Activated T-helper 1 cell treated with anti-CD3 and anti-CD28 coated beads, Interleukin-2, amount 50 U/mL, for 16 hours (primary cell): ENCODE measurements around the gene SSR4.

Source experiments
- DNase-seq, 2 donors: peaks; one replicate each; pipeline ENCODE4 v3.0.0-alpha.2; 2020; ENCODE audit warnings: low read depth in 1 of 2, low spot score in 1 of 2

Gene SSR4

DNA sequence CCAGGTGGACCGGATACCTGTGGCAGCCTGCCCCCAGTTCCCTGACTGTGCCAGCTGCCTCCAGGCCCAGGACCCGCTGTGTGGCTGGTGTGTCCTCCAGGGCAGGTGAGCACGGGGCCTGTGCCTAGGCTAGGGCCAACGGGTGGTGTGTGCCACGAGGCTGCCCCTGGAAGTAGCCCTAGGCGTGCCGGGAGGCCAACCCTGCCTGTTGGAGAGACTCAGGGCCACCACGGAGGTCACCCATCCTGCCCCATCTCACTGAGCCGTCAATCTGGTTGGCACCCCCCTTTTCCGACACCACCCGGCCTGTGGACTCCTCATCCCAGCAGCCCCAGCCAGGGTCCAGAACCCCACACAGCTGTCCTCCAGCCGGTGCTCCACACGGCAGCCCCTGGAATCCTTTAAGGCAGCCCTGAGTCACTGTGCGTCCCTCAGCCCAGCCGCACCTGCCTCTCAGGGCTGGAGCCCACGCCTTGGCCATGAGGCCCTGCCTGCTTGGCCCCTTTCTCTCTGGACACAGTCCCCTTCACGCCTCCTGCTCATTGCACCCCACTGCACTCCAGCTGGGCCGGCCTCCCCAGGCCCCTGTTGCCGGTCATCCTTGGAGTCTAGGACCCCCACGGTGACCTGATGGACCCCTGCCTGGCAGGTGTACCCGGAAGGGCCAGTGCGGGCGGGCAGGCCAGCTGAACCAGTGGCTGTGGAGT, 25.2 kb upstream of the SSR4 start:
- no peak for DNase-seq

DNA sequence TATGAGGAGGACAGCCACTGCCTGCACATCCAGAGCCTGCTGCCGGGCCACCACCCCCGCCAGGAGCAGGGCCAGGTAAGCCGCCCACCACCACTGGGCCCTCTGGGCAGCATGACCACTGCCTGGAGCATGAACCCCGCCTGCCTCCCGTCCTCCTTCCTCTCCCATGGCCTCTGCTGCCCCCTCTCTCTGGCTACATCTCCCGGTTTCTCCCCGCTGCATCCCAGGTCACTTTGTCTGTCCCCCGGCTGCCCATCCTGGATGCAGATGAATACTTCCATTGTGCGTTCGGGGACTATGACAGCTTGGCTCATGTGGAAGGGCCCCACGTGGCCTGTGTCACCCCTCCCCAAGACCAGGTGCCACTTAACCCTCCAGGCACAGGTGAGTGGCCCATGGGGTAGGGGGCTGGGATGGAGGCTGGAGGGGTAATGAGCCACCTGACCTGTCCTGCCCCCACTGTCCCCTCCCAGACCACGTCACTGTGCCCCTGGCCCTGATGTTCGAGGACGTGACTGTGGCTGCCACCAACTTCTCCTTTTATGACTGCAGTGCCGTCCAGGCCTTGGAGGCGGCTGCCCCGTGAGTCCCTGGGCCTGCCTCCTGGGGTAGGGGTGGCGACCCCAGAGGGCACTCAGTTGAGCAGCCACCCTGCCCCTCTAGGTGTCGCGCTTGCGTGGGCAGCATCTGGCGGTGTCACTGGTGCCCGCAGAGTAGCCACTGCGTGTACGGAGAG, 24.4 kb upstream of the SSR4 start:
- DNase-seq, result no peak

DNA sequence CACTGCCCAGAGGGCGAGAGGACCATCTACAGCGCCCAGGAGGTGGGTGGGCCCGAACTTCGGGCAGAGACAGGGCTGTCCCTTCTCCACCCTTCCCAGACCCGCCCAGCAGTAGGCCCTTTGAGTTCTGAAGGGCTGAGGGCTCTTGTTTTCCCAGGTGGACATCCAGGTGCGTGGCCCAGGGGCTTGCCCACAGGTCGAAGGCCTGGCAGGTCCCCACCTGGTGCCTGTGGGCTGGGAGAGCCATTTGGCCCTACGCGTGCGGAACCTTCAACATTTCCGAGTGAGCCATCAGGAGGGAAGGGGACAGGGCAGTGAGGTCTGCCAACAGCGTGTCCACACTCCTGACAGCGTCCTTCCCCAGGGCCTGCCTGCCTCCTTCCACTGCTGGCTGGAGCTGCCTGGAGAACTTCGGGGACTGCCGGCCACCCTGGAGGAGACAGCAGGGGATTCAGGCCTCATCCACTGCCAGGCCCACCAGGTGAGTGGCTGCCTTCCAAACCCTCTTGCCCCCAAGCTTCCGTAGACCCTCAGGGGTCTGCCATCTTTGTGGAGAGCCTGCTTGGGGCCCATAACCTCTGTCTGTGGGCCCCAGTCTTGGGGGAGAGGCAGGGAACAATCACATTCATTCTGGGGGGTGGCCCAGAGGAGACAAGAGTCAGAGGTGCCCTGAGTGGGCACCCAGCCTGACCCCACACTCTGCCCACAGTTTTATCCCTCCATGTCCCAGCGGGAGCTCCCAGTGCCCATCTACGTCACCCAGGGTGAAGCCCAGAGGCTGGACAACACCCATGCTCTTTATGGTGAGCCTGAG, 23.7 kb upstream of the SSR4 start:
- no peak for DNase-seq

DNA sequence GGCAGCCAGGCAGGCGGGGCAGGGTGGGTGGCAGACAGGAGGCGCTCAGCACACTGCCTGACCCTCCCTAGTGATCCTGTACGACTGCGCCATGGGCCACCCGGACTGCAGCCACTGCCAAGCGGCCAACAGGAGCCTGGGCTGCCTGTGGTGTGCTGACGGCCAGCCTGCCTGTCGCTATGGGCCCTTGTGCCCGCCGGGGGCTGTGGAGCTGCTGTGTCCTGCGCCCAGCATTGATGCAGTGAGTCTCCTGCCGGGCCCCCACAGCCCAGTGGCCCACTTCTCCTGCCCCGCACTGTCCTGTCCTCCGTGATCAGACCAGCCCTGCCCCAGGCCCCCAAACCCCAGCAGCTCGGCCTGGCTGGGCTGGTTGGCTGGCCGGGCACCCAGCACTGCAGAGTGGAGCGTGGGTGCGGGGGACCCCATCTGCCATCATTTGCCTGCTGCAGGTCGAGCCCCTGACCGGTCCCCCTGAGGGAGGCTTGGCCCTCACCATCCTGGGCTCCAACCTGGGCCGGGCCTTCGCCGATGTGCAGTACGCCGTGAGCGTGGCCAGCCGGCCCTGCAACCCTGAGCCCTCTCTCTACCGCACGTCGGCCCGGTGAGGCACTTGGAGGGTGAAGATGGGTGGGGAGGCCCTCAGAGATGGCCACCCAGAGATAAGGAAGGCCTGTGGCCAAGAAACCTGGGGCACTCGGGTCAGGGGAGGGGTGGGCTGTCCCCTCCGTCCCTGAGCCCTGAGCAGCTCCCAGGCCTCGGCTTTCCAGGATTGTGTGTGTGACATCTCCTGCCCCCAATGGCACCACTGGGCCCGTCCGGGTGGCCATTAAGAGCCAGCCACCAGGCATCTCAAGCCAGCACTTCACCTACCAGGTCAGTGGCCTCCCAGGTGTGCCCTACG, 22.8 kb upstream of the SSR4 start:
- DNase-seq, result no peak

DNA sequence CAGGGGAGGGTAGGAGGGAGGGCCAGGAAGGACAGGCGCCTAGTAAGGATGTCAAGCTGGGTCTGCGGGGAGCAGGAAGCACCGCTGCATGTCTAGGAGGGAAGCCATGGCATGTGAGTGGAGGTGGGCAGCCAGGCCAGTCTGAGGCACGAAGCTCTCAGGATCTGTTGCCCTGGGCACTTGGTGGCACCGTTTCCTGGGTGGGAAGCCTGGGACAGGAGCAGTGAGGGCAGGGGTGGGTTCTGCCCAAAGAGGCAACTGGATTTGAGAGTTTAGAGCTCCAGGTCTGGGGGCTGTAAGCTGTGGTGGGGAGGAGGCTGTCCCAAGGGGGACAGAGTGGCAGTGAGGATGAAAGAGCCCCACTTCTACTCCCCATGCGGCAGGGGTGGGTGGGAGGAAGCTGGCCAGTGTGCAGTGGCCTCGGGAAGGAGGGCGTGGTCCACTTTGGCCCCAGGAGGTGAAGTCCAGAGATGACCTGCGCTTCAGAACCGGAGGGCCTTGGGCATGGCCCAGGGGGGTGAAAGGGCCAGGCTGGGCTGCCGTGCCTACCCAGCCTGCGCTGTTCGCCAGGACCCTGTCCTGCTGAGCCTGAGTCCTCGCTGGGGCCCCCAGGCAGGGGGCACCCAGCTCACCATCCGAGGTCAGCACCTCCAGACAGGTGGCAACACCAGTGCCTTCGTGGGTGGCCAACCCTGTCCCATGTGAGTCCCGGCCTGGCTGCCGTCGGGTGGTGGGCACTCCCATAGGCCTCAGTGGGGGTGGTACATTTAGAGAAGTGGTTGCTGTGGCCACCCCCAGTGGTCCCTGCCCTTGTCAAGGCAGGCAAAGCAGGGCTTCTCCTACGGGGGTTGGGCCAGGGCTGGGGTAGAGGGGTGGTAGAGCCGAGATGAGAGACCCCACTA, 21.9 kb upstream of the SSR4 start:
- DNase-seq, result no peak

DNA sequence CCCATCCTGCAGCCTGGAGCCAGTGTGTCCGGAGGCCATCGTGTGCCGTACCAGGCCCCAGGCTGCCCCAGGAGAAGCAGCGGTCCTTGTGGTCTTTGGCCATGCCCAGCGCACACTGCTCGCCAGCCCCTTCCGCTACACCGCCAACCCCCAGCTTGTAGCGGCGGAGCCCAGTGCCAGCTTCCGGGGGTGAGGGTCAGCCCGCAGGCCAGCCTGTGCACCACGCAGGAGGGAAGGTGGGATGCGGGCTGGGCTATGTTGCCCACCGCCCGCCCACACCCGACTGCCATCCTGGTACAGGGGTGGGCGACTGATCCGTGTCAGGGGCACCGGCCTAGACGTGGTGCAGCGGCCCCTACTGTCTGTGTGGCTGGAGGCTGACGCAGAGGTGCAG, 21.3 kb upstream of the SSR4 start:
- DNase-seq, result no peak

DNA sequence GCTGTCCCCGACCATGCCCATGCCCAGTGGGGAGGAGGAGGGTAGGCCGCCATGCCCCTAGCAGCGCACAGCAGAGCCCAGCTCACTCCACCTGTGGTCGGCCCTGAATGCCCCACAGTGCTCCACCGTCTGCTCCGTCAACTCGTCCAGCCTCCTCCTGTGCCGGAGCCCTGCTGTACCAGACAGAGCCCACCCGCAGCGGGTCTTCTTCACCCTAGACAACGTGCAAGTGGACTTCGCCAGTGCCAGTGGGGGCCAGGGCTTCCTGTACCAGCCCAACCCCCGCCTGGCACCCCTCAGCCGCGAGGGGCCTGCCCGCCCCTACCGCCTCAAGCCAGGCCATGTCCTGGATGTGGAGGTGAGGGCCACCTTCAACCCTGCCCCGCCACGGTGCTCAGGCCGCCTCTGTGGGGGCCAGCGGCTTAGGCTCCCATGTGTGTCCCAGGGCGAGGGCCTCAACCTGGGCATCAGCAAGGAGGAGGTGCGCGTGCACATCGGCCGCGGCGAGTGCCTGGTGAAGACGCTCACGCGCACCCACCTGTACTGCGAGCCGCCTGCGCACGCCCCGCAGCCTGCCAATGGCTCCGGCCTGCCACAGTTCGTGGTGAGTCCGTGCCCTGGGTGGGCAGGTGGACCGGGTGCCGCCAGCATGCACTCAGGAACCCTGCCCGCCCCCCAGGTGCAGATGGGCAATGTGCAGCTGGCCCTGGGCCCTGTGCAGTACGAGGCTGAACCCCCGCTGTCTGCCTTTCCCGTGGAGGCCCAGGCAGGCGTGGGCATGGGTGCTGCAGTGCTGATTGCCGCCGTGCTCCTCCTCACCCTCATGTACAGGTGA, 20.5 kb upstream of the SSR4 start:
- no peak for DNase-seq

DNA sequence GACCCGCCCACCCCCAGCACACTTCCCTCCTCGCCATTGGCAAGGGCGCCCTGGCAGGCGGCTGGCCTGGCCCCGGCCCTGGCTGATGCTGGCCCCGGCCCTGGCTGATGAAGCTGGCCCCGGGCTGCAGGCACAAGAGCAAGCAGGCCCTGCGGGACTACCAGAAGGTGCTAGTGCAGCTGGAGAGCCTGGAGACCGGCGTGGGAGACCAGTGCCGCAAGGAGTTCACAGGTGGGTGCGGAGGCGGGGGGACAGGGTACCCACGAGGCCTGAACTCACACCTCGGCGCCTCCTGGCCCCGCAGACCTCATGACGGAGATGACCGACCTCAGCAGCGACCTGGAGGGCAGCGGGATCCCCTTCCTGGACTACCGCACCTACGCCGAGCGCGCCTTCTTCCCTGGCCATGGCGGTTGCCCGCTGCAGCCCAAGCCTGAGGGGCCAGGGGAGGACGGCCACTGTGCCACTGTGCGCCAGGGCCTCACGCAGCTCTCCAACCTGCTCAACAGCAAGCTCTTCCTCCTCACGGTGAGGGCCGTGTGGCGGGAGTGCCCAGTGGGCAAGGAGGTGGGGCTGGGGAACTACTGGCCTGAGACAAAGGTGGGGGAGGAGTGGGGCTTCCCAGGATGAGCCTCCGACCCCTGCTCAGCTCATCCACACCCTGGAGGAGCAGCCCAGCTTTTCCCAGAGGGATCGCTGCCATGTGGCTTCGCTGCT, 19.7 kb upstream of the SSR4 start:
- no peak for DNase-seq

DNA sequence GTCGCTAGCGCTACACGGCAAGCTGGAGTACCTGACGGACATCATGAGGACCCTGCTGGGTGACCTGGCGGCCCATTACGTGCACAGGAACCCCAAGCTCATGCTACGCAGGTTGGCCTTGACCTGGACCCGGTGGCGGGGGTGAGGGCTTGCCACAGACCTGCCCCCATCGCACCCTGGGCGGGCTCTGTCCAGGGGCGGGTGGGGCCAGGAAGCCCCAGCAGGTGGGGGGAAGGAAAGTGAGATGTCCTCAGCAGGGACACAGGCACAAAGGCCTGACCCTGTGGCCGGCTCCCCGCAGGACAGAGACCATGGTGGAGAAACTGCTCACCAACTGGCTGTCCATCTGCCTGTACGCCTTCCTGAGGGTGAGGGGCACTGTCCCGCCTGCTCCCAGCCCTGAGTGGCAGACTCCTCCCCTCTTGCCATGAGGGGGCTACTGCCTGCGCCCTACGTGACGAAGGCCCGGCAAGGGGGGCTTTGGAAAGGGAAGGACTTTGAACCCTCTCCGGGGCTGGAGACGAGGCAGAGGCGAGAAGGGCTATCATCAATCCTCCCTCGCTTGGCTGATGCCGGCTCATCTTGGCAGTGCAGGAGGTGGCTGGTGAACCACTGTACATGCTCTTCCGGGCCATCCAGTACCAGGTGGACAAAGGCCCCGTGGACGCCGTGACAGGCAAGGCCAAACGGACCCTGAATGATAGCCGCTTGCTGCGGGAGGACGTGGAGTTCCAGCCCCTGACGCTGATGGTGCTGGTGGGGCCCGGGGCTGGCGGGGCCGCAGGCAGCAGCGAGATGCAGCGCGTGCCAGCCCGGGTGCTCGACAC, 19.0 kb upstream of the SSR4 start:
- DNase-seq, result no peak

DNA sequence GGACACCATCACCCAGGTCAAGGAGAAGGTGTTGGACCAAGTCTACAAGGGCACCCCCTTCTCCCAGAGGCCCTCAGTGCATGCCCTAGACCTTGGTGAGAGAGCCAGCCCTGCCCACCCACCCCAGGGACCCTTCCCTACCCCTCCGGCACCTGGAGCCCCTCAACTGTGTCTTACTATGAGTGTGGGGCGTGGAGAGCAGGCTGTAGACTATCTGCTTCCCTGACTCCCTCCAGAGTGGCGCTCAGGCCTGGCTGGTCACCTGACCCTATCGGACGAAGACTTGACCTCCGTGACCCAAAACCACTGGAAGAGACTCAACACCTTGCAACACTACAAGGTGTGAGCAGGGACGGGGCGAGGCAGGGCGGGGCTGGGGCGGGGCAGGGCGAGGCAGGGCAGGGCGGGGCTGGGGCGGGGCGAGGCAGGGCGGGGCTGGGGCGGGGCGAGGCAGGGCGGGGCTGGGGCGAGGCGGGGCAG, 18.3 kb upstream of the SSR4 start:
- DNase-seq, result no peak

DNA sequence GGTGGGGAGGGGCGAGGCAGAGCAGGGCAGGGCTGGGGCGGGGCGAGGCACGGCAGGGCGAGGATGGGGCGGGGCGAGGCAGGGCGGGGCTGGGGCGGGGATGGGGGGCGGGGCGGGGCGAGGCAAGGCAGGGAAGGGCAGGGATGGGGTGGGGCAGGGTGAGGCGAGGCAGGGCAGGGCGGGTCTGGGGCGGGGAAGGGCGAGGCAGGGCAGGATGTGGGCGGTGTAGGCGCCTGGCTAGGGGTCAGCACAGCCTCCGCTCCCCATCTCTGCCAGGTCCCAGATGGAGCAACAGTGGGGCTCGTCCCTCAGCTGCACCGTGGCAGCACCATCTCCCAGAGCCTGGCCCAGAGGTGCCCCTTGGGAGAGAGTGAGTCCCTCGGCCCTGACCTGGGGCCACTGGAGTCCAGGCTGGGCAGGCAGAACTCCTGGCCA, 17.8 kb upstream of the SSR4 start:
- DNase-seq, result no peak

DNA sequence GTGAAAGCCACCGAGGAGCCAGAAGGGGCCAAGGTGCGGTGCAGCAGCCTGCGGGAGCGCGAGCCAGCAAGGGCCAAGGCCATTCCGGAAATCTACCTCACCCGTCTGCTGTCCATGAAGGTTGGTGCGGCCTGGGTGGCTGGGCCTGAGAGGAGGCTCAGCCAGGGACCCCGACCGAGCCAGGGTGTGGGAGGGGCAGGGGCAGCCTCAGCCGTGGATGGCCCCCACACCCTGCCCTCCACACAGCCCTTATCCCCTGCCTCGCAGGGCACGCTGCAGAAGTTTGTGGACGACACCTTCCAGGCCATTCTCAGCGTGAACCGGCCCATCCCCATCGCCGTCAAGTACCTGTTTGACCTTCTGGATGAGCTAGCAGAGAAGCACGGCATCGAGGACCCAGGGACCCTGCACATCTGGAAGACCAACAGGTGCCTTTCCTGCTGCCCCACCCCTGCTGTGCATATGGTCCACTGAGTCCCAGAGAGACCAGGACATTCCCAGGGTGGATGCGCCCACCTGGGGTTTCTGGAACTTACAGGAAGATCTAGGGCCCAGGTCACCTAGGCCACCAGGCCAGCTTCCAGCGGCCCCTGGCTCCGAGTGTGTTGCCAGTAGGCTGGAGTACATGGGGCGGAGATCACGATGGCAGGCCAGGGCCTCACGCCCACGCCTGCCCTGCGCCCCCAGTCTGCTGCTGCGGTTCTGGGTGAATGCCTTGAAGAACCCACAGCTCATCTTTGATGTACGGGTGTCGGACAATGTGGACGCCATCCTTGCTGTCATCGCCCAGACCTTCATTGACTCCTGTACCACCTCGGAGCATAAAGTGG, 17.0 kb upstream of the SSR4 start:
- no peak for DNase-seq

DNA sequence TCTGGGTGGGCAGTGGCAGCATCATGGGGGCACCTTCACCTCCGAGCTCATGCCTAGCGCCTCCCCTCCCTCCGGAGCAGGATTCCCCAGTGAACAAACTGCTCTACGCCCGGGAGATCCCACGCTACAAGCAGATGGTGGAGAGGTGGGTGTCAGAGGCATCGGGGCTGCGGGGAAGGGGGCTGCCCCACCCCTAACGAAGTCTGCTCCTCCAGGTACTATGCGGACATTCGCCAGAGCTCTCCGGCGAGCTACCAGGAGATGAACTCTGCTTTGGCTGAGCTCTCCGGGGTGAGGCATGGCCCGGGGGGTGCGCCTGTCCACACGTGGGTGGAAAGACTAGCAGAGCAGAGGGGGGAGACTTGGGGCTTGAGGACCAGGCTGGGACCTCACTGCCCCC, 16.3 kb upstream of the SSR4 start:
- DNase-seq, result no peak

DNA sequence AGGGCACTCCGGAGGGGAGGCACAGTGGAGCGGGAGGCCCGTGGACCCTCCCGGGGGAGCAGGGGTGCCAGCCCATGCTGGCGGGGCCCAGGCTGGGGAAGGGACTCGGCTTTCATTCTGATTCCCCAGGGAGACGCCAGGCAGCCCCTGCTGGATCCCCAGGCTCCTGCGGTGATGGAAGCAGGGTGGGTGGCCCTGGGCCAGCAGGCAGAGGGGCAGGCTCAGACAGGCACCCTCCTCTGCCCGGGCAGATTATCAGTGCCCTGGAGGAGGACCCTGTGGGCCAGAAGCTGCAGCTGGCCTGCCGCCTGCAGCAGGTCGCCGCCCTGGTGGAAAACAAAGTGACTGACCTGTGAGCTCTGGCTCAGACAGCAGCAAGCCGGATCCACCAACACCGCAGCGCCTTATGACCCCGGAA, 15.8 kb upstream of the SSR4 start:
- DNase-seq, result no peak

DNA sequence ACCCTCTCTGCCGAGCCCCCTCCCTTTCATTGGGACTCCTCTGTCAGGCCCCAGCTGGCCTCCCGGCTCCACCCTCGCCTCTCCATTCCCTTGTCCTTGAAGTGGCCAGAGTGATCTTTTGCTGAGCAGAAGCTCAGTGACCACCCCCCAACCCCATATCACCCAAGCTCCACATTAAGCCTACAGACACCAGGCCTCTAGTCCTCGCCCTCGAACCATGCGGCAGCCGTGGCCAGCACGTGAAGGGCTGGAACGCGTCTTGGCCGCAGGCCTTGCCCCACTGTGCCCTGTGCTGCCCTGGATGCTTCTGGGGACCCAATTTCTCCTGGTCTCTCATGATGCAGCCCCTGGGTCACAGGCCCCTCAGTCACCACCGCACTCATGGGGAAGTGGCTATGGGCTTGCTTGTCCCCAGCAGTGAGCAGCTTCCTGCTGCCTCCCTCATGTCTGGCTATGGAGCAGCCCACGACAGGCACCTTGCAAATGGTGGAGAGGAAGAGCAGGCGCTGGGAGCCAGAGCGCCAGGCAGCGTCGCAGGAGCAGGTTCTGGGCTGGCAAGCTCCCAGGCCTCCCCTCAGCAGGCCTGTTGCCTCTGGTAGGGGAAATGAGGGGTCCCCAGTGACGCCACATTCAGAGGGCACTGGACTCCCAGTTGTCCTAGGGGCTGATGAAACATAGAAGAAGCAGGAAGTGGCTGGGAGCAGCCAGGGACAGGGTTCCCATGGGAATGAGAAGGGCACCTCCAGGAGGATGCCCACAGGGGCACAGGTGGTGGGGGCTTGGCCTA, 14.4 kb upstream of the SSR4 start:
- no peak for DNase-seq
